LHCN-M2 (cell line): Measurements from ENCODE around the gene TXLNA. TPM values are rescaled to one million over a fixed set of nuclear protein-coding genes. Genes with fewer than 3 reads are reported as not detected.

Experiments
- DNase-seq: peaks from one replicate; pipeline ENCODE4 v3.0.0-alpha.2; 2012; ENCODE audit warnings: low read depth
- total RNA-seq: library from RNA; depleted of rRNA; stranded (reverse); fragments of >200 nt; gene quantifications from 2 replicates; pipeline ENCODE4 v1.2.3, GENCODE V29; 2014

The TXLNA gene
- total RNA-seq, 1 experiment from 2014 or later, result 79.6 TPM

DNA sequence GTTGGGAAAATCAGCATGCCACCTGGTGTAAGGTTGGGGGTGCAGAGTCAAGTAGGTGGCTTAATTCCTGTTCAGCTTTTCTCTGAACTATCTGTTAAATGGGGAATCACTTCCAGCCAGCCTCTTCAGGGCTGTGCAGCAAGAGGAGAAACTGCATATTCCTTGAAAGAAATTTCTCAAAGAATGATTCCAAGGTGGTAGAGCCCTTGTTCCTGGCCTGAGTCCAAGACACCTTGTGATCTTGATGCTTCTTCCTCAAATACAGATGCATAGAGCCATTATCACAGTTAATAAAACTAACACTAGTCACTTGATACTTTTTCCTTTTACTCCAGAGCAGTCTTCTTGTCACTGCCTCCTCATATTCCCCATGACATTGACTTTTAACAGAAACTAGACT is 5.2 kb downstream of the TXLNA start:
- no peak for DNase-seq

DNA sequence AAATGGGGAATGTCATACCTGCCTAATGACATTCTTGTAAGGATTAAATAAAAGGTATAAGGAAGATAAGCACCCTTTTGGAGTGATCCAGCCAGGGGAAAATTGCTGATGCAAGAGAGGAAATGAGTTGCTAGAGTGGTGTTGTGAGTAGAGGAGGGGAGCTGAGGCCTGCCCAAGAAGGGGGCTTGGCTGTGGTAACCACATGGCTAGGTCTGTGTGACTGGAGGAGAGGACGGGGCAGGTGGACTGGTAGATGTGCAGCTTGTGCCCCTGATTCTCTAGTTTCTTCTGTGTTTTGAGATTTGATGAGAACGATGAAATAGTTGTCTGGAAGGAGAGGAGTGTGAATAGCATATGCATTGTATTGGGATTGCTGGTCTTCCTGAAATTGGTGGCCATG is 6.6 kb downstream of the TXLNA start:
- no peak for DNase-seq

DNA sequence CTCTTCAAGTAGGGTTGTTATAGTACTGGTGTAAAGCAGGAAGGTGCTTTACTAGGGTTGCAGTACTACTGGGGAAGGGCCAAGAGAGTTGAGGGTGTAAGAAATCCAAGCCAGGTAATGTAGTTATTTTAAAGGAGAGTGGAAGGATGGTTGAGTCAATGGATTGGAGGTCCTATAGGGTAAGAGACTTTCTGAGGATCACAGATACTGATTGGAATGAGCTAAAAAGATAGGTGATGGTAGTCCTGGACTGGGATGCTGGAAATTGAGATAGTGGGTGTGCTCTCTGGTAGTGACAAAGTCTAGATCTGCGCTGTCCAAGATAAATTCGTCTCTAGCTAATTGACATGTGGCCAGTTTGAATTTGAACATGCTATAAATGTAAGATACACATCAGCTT is 7.0 kb downstream of the TXLNA start:
- no peak for DNase-seq

DNA sequence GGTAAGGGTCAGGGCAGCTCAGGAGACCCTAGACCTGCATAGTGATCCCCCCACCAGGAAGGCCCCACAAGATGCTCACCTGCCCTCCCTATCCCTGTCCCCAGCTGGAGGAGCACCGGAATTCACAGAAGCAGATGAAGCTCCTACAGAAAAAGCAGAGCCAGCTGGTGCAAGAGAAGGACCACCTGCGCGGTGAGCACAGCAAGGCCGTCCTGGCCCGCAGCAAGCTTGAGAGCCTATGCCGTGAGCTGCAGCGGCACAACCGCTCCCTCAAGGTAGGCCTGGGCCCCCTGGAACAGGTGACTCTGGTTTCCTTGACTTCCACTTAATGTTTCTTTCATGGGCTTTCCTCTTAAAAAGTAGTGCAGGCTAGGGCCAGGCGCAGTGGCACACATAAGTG is 8.4 kb downstream of the TXLNA start:
- no peak for DNase-seq

DNA sequence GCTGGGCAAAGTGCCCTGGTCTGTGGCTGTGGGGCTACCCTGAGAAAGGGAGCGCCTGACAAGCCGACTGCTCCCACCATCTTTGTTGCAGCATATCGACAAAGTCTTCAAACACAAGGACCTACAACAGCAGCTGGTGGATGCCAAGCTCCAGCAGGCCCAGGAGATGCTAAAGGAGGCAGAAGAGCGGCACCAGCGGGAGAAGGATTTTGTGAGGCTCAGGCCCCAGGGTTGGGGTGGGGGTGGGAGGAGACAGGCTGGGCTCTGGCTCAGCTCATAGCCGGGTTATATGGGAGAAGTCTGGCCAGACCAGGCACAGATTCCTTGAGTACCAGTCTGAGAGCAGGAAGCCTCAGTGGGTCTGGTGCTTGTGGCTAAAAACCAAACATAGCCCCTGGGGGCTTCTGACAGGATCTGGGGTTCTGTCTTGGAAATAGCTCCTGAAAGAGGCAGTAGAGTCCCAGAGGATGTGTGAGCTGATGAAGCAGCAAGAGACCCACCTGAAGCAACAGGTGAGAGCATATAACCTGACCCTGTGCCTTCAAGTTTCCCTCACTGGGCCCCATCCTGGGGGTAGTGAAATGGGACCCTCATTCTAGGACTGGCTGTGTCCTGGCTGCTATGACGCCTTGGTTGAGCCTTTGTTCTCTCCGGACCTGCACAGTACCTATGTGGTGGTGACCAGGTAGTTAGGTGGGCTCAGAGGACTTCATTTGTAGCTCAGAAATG is 12.9 kb downstream of the TXLNA start:
- DNase-seq, result no peak

DNA sequence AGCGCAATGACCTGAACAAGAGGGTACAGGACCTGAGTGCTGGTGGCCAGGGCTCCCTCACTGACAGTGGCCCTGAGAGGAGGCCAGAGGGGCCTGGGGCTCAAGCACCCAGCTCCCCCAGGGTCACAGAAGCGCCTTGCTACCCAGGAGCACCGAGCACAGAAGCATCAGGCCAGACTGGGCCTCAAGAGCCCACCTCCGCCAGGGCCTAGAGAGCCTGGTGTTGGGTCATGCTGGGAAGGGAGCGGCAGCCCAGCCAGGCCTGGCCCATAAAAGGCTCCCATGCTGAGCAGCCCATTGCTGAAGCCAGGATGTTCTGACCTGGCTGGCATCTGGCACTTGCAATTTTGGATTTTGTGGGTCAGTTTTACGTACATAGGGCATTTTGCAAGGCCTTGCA is 15.5 kb downstream of the TXLNA start:
- no peak for DNase-seq

DNA sequence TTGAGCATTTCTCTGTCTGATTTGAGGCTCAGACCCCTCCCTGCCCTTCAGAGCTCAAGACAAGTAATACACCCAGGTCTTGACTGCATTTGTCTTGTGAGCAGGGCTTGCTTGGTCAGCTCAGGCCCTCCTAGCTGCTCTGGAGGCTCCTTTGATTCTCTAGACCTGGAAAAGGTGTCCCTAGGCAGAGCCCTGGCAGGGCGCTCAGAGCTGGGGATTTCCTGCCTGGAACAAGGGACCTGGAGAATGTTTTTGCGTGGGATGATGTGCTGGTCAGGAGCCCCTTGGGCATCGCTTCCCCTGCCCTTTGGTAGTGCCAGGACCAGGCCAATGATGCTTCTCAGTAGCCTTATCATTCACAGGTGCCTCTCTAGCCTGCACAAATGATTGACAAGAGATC is 16.1 kb downstream of the TXLNA start:
- DNase-seq, result no peak

DNA sequence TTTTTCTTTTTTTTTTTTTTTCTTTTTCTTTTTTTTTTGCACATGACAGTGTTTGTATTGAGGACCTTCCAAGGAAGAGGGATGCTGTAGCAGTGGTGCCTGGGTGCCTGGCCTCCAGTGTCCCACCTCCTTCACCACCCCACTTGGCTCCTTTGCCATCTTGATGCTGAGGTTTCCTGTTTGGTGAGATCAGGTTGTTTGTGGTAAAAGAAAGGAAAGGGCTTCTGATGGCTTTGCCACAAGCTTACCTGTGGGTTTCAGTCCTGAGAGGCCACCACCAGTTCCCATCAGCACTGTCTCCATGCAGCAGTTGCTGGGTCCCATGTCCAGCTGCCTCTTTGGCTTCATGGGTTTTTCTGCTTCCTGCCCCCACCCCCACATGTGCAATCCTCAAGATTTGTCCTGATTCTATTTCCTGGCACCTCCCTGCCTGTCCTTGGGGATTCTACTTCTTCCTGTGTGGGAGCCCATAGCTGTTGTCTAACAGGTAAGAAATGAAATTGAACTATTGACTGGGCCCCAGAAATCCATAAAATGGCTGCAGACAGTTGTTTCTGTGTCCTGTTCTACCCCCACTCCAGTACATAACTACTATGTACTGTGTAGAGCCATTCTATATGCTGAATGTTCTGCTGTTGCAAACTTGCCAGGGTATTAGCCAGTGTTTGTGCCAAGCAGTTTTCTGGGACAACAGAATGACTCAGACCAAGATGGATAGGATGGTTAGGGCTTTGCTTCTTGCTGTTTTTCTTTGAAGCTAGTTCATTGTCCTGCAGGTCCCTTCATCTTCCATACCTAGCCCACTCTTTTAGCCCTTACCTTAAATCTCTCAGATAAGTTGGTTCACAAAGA is 16.7 kb downstream of the TXLNA start:
- DNase-seq, result no peak

DNA sequence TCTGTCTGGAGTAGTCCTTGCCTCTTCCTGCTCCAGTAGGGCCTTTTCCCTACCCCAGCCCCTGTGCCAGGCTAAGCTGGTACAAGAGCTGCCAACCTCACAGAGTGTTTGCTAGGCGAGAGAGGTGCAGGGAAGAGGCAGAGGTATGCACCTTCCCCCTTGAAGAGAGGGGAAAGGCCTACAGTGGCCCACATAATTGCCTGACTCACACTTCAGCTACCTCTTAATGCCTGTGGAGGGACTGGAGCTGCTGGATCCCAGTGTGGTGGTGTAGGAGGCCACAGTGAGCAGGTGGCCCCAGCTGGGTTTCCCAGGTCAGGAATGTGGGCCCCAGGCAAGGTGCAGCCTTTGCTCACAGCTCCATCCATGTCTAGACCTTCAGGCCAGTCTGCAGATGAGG is 17.6 kb downstream of the TXLNA start:
- no peak for DNase-seq

DNA sequence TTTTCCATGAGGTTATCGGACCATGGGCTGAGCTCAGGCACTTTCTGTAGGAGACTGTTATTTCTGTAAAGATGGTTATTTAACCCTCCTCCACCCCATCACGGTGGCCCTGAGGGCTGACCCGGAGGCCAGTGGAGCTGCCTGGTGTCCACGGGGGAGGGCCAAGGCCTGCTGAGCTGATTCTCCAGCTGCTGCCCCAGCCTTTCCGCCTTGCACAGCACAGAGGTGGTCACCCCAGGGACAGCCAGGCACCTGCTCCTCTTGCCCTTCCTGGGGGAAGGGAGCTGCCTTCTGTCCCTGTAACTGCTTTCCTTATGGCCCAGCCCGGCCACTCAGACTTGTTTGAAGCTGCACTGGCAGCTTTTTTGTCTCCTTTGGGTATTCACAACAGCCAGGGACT is 18.4 kb downstream of the TXLNA start:
- DNase-seq, result no peak

DNA sequence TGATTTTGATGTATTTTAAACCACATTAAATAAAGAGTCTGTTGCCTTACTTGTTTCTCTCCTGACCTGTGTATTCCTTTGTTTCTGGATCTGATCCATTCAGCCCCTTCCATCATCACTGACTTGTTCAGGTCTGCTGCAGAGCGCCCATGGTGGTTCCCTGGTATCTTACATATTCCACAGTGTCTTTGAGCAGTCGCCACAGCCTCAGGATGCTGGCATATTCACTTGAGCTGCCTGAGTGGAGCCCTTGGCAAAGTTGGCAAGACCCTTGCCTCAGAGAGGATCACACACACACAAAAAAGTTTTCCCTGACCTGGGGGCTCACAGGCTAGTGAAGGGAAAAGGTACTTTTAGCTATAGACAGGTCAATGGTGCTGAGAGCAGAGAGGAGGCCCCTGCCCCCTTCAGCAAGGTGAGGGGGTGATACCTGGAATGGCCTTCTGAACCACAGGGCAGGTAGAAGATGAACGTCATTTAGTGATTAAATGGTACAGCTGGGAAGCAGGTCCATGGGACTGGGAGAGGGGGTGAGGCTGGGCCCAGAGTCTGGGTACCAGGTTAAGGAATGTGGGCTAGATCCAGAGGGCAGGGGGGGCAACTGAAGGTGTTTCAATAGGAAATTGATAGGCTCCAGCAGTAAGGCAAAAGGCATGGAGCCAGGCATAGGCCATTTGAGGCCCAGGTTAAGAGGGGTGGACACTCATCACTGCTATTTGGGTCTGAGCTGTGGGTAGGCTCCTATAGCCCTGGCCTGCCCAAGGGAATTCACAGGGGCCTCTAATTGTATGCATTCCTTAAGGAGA is 19.0 kb downstream of the TXLNA start:
- DNase-seq, result no peak

DNA sequence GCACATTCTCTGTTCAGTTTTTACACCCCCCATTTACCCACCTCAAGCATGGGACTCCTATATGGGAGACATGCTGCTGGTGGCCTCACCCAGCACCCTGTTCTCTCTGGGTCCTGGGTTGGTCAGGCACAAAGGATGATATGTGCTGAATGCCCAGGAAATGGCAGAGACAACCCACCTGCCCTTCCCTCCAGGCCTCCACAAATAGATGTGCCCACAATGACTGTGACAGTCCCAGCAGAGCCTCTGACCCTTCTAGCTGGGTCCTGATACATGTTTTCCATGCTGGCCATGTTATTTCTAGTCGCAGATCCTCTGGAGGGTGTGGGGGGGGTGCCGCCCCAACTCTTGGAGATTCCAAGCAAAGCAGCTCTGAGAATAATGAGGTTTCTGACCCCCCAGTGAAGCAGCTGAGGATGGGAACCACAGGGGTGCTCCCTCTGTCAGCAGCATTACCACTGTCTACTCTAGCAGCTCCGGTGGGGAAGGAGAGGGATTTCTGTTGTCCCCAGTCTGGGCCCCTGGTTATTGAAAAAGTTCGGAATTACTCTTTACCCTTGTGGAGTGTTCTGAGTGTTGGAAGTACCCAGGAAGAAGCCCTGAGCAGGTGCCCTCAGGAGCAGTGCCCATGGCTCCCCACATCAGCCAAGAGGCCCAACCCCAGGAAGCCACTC is 19.7 kb downstream of the TXLNA start:
- DNase-seq, result no peak

DNA sequence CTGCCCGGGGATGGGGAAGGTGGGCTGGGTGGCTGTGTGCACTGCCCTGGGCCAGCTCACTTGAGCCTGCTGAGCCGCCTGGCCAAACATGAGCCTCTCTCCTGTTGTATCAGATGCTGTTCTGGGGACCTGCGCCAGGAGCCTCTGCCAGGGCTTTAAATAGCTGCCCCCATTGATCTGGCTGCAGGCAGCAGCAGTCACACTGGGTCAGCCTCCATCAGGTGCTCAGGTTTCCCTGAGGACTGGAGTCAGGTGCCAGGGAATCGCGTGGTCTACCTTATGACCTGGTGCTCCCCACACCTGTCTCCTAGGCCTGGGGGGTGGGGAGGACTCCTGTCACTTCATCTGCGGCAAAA is 20.2 kb downstream of the TXLNA start:
- no peak for DNase-seq

DNA sequence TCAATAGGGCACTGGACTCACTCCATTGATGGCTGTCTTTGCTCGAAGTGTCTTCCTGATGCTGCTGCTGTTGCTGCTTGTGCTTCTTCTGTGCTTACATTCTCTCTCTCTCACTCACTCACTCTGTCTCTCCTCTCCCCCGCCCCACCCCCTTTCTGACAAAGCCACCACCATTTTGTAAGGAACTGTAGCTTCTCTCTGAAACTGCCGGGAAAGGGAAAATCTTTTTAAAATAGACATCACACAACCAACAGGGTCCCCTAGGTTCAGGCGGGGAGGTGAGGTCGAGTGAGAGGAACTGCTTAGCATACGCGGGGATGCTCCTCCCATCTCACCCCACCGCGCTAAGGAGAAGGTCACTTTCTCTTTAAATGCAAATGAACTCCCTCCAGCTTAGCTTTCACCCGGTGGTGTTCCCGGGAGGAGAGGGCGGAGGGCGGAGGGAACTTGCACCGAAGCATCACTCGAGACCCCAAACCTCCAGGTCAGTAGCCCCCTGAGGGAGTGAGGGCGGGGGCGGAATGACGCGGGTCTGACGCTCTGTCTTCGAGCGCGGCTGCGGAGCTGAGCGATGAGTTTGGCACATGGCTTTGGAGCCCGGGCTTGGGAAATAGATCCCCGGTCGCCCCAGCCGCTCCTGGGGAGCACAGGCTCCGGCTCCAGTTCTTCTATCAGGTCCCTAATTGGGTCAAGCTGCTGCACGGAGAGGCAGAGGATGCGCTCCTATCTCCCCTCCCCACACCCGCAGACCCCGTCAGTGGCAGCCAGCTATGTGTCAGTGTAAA is 20.9 kb downstream of the TXLNA start, which contains the start of gene CCDC28B:
CCDC28B (plus strand) TSS at position 370 of the 785 bp plus-strand sequence. CDS start 1,341 bp downstream, outside the sequence.
- DNase-seq, result peak; percentile 68

DNA sequence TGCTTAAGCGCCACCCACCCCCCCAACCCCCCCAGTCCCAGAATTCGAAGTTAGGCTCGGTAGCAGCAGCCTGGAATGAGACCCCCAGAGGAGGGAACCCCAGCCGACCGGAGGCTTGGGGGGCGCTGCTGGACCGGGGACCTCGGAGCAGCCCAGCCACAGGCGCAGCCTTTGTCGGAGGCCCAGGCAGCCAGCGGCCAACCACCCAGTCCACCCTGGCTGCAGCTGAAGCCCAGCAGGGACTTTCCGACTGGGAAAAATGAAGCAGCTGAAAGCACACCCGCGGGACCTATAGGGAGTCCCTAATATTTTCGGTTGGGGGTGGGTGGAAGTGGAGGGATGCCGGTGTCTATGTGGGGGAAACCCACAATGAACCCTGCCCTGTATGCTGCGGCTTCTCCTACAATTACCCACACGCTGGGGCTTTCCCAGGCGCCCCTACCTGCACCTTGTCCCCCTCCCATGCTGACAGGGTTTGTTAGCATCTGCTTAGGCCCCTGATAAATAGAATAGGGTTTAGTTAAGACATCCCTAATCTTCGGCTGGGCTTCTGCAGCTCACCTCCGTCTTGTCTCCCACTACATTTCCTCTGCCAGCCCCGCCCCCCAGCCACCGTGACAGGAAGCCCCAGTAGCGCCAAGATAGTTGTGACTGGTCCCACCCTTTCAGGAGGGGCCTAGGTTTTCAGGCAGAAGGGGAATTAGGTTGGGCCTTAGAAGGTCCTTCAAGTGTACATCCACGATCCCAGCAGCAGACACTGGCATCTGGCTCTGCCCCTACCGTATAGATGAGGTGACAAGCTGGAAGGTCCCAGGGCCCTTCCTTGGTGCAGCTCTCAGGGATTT is 21.8 kb downstream of the TXLNA start:
- peak; percentile 53 for DNase-seq

DNA sequence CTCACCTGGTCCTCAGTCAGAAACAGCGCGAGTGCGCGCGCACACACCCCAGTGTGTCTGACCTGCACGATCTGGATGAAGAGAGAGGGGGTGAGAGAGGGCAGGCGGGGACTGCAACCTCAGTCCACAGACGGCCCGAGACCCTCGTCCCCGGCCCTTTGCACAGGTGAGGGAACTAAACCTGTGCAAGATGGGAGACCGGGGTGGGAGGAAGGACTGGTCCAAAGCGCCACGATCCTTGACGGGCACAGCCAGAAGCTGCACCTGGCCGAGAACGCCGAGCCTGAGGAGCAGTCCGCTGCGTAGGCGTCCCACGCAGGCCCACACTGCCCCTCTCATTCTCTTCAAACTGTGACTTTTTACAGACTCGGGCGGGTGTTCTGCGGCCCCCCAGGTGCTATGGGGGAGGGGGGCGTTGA is 25.5 kb downstream of the TXLNA start:
- no peak for DNase-seq

DNA sequence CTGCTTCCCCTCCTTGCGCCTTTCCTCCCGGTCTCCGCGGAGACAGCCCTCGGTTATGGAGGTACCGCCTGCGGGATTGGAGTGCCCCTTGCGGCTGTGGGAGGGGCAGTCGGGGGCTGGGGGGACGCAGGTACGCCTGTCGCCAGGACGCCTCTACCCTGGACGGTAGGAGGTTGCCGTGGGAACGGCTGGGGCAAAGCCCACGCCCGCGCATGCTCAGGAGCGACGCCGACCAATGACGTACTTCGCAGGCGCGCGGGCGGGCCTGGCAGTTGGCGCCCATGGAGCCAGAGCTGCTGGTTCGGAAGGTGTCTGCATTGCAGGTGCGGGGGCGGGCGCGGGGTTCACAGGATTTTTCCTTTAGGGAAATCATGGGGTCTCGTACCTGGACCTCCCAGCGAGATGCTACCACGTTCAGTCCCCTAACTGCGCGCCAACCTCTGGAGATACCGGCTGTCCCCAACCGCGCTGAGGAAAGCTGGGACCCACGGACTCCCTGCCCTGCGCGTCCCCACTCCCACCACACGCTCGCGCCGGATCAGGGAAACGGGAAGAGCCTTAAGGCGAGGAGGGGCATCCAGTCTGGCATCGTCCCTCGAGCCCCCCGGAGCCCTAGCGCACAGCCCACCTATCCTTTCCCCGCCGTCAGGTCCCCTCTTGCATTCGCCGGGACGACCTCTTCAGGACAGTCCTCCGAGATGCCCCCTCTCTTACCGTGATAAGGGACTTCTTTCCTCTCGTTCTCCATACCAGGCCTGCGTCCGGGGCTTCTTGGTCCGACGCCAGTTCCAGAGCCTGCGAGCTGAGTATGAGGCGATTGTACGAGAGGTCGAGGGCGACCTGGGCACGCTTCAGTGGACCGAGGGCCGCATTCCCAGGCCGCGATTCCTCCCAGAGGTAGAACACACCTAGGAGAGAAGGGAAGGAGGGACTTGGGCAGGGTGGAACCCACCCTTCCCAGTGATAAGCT is 26.2 kb downstream of the TXLNA start, which contains the start of gene IQCC:
IQCC (plus strand) TSS at position 271 of the 970 bp plus-strand sequence; CDS start at position 282, 11 bp downstream.
- DNase-seq, result peak; percentile 72

DNA sequence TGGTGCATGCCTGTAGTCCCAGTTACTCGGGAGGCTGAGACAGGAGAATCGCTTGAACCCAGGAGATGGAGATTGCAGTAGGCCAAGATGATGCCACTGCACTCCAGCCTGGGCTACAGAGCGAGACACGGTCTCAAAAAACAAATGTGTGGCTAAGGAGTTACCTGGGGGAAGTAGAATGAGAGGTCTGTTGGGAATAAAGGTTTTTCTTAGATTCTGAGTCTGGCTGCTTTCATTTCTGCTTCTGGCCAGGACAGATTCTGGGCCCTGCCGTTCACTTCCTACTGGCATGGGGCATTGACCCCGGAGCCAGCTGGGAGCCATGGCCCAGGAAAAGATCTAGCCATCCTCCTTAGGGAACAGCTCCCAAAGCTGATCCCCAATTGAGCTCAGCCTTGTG is 29.0 kb downstream of the TXLNA start:
- DNase-seq, result no peak
